GM19035 (cell line): ENCODE results near the gene KRTAP2-4.
"Not testable (repeated sequence)": the region's sequence is repeated elsewhere in the genome, so short reads cannot be mapped to it uniquely, and the experiment has no call there.

Experiments used
- ATAC-seq: cut with Tn5 transposase; IDR thresholded peaks from one replicate; pipeline ENCODE4 v1.9.1; 2021; ENCODE audit not compliant: unreplicated experiment

KRTAP2-4 gene

GRCh38 chr17:41071606-41072360, 6.1 kb upstream of the KRTAP2-4 start:
- ATAC-seq: no peak

- no peak for ATAC-seq
Observed at GRCh38 chr17:41069031-41069430, 3.4 kb upstream of the KRTAP2-4 start.

DNA sequence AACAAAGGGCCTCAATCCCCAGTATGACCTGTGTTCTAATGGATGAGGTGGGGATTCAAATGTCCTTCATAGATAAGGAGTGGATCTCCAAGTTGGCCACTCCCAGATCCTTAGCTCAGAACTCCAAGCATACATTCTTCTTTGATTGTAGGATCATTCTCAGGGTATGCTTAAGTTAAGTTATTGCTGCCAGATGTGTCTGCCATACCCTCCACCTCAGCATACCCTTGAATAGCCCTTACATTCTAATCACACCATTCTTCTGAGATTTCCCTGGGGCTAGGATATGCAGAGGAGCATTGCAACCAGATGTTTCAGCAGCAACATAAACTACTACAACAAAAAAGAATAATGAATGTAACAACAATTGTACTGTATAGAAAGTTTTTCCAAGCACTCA, 1.6 kb upstream of the KRTAP2-4 start:
- no peak for ATAC-seq

DNA sequence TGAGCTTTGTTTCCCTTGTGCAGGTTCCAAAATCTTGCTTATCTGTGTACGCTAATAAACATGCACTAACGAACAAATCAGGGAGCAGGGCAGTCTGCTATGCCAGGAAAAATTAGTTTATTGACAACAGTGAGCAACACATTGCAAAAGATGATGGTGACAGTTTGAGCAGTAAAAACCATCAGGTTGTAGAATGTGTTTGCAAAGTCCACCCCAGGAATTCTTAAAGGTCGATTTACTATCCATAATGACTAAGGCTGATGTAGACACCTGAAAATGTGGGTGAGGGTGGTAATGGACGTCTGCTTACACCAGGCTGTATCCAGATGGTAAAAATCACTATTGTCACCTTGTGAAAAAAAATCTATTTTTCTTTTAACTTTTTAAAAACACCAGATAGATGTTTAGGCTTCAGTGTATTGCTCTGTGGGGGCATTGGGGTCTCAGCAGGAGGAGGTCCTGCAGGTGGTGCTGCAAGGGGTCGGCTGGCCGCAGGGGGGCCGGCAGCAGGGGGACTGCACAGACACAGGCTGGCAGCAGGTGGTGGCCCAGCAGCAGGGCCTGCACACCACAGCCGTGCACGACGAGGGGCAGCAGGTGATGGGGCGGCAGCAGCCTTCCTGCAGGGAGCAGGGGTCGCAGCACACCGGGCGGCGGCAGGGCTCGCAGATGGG, 526 bp downstream of the KRTAP2-4 start:
- ATAC-seq: not testable (repeated sequence)

DNA sequence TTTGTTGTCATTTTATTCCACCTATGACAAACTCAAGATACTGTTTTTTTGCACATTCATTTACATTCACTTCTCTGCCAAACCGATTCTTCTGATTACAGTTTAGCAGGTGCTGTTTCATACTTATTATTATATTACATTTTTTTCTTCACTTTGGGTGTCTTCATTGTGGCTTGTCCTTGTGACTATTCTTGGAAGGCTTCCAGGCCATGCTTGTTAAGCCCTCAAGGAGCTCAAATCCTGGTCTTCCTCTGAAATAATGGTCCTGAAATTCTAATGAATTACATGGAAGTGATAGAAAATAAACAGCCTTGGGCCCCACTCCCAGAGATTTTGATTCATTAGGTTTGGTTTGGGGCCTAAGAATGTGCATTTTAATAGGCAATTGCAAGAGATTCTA, 1.4 kb downstream of the KRTAP2-4 start:
- ATAC-seq: no peak

DNA sequence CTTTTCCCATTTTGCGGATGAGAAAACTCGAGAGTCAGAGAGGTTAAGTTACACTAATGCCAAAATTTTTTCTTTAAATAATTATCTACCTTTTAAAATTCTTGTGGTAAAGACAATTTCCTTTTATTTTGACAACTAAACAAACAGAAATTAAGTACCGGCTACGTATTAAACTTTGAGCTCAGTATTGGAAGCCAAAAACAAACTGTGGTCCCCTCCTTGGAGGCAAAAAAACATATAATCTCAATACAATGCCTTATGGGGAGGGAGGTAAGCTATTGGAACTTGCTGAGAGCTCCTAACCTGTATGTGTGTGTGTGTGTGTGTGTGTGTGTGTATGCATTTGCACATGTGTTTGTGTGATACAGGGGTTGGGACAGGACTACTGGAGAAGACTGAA, 2.2 kb downstream of the KRTAP2-4 start:
- ATAC-seq: no peak

DNA sequence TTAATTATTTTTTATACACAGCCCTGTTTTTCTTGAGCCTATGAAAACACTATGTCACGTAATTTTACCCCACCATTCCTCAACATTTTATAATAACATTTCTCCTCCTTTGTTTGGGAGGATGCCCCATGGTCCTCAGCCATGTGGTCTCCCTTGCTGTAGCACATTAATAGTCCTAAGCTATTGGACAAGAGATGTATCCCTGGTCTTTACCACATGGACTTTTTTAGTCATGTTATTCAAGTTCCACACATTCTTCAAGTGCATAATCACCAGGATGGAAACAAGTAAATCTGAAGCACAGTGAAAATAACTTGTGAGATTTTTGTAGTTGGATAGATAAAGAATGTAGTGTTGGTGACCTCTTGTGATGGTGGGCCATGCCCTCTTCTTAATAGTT, 3.7 kb downstream of the KRTAP2-4 start:
- ATAC-seq: no peak

- no peak for ATAC-seq
Observed at GRCh38 chr17:41060052-41060604, 5.6 kb downstream of the KRTAP2-4 start, which contains the start of gene KRTAP2-3. Gene KRTAP2-3, minus strand, starts transcription at chr17:41060114. Its CDS starts 64 bp downstream, at chr17:41060050.

- not testable (repeated sequence) for ATAC-seq
Observed at GRCh38 chr17:41059276-41060051, 6.2 kb downstream of the KRTAP2-4 start.

DNA sequence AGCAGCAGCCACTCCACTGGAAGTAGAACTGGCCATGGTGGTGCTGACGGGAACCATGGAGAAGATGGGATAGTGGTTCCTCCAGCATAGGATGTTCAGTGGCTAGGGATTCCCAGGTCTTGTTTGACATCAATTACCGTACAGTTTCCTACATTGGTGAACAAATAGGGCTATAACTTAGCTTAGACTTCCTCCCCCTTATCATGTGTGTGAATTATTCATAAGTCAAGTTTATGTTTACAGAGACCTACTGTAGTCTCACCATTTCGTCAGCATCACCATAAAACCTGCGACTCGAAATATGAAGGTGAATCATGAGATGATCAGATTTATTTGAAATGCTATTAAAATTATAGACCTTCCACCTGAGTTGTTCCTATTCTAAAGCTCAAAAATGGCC, 6.9 kb downstream of the KRTAP2-4 start:
- ATAC-seq: no peak

DNA sequence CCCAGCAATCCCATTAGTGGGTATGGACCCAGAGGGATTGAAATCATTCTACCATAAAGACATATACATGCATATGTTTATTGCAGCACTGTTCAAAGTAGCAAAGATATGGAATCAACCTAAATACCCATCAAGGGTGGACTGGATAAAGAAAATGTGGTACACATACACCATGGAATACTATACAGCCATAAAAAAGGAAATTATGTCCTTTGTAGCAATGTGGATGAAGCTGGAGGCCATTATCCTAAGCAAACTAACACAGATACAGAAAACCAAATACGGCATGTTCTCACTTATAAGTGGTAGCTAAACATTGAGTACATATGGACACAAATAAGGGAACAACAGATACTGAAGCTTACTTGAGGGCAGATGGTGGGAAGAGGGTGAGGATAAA, 8.1 kb downstream of the KRTAP2-4 start:
- no peak for ATAC-seq

DNA sequence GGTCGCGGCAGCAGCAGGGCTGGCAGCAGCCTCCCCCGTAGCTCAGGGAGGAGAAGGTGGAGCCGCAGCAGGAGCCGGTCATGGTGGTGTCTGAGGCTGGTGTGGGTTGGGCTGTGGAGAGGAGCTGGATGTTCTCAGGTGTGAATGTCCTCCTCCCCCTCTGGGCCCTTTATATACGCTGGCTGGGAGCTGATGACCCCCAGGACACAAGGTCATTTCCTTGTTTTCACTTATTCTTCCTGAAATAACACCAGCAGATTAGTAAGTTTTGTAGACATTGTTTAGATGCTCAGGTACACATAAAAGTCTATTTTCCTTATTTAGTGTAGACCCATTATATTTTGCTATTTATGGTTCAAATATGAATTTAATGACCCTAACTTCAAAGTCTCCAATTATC, 10.5 kb downstream of the KRTAP2-4 start, which contains the start of gene KRTAP2-2:
TSS of gene KRTAP2-2 (minus strand) at position 101 of the 400 bp plus-strand sequence. CDS start at position 82, 19 bp downstream.
- ATAC-seq: not testable (repeated sequence)

DNA sequence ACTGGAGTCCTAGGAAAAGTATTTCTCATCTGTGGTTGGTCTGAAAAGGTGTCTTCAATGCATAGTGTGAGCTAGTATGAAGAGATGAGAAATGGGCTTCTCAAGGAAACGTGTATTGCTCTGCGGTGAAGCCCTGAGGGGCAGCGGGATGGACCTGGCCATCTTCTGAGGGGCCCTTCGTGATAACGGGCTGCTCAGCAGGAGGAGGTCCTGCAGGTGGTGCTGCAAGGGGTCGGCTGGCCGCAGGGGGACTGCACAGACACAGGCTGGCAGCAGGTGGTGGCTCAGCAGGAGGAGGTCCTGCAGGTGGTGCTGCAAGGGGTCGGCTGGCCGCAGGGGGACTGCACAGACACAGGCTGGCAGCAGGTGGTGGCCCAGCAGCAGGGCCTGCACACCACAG, 11.1 kb downstream of the KRTAP2-4 start:
- ATAC-seq: not testable (repeated sequence)

DNA sequence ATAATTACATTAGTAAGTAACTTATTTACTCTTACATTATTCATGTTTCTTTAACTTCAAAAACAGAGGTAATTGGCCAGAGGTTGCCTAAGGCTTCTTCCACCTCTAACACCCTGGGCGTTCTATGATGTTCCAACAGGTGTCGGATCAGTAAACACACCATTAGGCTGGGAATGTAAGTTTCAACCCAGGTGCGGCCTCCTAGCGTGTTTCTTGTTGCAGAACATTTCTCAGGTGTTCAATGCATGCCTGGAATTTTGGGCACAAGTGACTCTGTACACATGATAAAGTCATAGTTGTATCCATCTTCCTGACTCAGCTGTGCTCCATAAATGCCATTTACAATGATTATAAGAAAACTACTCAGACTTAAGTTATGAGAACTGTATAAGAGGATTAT, 11.7 kb downstream of the KRTAP2-4 start:
- ATAC-seq: no peak

- ATAC-seq: no peak
Observed at GRCh38 chr17:41052566-41052965, 13.1 kb downstream of the KRTAP2-4 start.

DNA sequence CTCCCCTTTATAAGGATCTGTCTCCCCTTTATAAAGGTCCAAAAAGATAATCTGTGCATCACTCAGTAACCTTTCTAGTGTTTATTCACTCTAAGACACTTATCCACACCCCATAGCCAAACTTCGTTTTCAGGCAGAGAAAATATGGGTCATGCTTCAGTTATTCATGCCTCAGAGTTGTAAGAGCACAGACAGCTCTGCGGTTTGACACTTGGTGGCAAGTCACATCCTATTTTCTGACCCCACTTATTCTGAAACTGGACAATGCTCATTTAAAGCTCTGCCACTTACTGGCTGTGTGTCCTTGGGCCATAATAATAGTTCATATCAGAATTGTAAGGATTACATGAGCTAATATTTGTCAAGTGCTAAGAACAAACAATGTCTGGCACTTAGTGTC, 16.6 kb downstream of the KRTAP2-4 start:
- ATAC-seq: no peak

DNA sequence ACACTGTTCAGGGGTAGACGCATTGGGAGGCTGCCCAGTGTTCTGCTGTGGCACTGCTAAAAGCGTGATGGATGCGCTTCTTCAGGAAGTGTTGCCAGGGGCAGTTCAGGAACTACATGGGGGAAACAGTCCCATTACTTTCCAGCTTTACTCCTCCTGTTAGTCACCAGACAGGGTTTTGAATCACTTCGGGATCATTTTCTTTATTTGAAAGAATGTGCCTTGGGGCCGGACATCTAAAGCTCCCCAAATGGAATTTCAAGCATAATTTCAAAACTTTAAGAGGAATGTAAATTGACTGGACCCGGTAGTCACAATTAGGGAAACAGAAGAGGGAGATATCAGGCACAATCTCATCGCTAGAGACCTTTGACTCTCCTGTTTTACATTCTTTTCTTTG, 17.2 kb downstream of the KRTAP2-4 start:
- ATAC-seq: no peak

DNA sequence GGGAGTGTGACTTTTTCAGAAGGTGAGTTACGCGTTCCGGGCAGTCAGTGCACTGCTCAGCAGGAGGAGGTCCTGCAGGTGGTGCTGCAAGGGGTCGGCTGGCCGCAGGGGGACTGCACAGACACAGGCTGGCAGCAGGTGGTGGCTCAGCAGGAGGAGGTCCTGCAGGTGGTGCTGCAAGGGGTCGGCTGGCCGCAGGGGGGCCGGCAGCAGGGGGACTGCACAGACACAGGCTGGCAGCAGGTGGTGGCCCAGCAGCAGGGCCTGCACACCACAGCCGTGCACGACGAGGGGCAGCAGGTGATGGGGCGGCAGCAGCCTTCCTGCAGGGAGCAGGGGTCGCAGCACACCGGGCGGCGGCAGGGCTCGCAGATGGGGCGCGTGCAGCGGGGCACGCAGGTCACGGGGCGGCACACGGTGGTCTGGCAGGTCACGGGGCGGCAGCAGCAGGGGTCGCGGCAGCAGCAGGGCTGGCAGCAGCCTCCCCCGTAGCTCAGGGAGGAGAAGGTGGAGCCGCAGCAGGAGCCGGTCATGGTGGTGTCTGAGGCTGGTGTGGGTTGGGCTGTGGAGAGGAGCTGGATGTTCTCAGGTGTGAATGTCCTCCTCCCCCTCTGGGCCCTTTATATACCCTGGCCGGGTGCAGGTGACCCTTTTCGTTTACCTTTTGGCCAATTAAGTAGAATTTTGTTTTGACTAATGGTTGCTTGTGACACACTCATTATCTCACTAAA, 18.8 kb downstream of the KRTAP2-4 start, which contains the start of gene KRTAP2-1:
TSS of gene KRTAP2-1 (minus strand) at position 582 of the 731 bp plus-strand sequence. CDS start at position 533, 49 bp downstream.
- ATAC-seq: not testable (repeated sequence)

DNA sequence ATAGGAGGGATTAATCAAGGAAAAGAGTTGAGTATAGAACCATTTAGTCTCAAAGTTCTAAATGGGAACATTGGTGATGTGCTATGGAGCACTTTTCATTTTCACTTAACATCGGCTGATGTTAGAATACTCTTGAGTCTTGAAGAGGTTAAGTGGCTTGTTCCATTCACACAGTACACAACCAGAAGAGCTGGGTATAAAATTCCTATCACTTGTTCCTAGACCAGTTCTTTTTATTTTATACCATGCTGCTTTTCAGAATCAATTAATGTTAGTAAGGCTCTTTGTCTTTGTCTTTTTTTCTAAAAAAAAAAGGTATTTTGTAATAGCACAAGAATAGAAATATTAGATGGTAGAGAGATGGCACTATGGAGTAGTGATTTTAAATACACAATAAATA, 22.7 kb downstream of the KRTAP2-4 start:
- no peak for ATAC-seq

- not testable (repeated sequence) for ATAC-seq
Observed at GRCh38 chr17:41040783-41041571, 24.7 kb downstream of the KRTAP2-4 start, which contains the start of gene KRTAP1-1. Gene KRTAP1-1, minus strand, starts transcription at chr17:41041450. Its CDS starts 53 bp downstream, at chr17:41041397.
